GM19438 (cell line): ENCODE measurements around the gene OTOF.

ENCODE experiments used
- ATAC-seq: cut with Tn5 transposase; IDR thresholded peaks from one replicate; pipeline ENCODE4 v1.9.1; 2021; ENCODE audit warnings: low read depth; ENCODE audit not compliant: unreplicated experiment

The OTOF gene

GRCh38 chr2:26454561-26455001, 23.3 kb downstream of the OTOF start:
- no peak for ATAC-seq

- no peak for ATAC-seq
These were observed 24.2 kb downstream of the OTOF start for GRCh38 chr2:26453421-26454329.

- no peak for ATAC-seq
These were observed 26.2 kb downstream of the OTOF start for GRCh38 chr2:26451700-26452099.

- no peak for ATAC-seq
These were observed 27.8 kb downstream of the OTOF start for GRCh38 chr2:26450031-26450635.

GRCh38 chr2:26449278-26450030, 28.5 kb downstream of the OTOF start:
- no peak for ATAC-seq

GRCh38 chr2:26448651-26449050, 29.3 kb downstream of the OTOF start:
- no peak for ATAC-seq

- ATAC-seq = no peak
These were observed 33.7 kb downstream of the OTOF start for GRCh38 chr2:26444236-26444635.

- ATAC-seq = no peak
These were observed 35.2 kb downstream of the OTOF start for GRCh38 chr2:26442707-26443106.

GRCh38 chr2:26442301-26442700, 35.6 kb downstream of the OTOF start:
- no peak for ATAC-seq

GRCh38 chr2:26438926-26439325, 39.0 kb downstream of the OTOF start:
- ATAC-seq = no peak

GRCh38 chr2:26438526-26438925, 39.4 kb downstream of the OTOF start:
- ATAC-seq = no peak

GRCh38 chr2:26435106-26435505, 42.8 kb downstream of the OTOF start:
- ATAC-seq = no peak

GRCh38 chr2:26432859-26433258, 45.1 kb downstream of the OTOF start:
- ATAC-seq = no peak

- no peak for ATAC-seq
These were observed 45.6 kb downstream of the OTOF start for GRCh38 chr2:26432363-26432762.

GRCh38 chr2:26430826-26431225, 47.1 kb downstream of the OTOF start:
- no peak for ATAC-seq

- ATAC-seq = no peak
These were observed 47.9 kb downstream of the OTOF start for GRCh38 chr2:26429779-26430578.

- no peak for ATAC-seq
These were observed 49.1 kb downstream of the OTOF start for GRCh38 chr2:26428846-26429245.

- no peak for ATAC-seq
These were observed 53.7 kb downstream of the OTOF start for GRCh38 chr2:26424221-26424620.

- no peak for ATAC-seq
These were observed 54.2 kb downstream of the OTOF start for GRCh38 chr2:26423750-26424149.

GRCh38 chr2:26422947-26423629, 54.8 kb downstream of the OTOF start:
- ATAC-seq = no peak
